Activated CD8-positive, alpha-beta memory T cell treated with anti-CD3 and anti-CD28 coated beads, Interleukin-2, amount 50 U/mL, for 24 hours (primary cell): ENCODE data around the gene CEP104.

Source experiments
- DNase-seq: peaks from one replicate; pipeline ENCODE4 v3.0.0-alpha.2; 2020; ENCODE audit errors: extremely low read depth

CEP104 gene

DNA sequence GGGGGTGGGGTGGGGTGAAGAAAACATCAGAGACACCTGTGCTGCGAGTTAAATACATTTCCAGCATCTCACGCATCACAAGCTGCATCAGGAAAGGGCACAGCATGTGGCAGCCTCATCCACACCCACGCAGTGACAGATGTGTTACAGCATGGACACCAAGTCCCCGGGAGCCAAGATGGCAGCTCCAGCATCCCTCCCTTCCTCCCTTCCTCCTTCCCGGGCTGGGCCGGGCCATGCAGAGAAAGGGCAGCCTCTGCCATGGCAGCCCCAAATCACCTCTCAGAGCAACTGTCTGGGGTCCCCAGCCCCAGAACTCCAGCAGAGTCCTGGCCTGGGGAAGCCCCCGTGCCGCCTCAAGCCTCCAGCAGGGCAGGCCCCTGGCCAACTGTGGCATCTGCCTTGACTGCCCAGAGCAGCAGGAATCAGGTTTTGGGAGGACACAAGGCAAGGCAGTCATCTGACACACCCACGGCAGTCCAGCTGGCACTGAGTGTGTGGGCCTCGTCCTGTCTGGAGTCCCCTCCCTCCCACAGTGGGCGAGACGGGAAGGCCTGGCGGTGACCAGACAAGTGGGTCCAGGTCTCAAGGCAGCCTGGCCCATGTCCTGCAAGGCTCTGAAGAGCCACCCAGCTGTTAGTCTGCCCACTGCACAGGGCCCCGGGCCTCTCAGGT, 78.3 kb downstream of the CEP104 start:
- no peak for DNase-seq

DNA sequence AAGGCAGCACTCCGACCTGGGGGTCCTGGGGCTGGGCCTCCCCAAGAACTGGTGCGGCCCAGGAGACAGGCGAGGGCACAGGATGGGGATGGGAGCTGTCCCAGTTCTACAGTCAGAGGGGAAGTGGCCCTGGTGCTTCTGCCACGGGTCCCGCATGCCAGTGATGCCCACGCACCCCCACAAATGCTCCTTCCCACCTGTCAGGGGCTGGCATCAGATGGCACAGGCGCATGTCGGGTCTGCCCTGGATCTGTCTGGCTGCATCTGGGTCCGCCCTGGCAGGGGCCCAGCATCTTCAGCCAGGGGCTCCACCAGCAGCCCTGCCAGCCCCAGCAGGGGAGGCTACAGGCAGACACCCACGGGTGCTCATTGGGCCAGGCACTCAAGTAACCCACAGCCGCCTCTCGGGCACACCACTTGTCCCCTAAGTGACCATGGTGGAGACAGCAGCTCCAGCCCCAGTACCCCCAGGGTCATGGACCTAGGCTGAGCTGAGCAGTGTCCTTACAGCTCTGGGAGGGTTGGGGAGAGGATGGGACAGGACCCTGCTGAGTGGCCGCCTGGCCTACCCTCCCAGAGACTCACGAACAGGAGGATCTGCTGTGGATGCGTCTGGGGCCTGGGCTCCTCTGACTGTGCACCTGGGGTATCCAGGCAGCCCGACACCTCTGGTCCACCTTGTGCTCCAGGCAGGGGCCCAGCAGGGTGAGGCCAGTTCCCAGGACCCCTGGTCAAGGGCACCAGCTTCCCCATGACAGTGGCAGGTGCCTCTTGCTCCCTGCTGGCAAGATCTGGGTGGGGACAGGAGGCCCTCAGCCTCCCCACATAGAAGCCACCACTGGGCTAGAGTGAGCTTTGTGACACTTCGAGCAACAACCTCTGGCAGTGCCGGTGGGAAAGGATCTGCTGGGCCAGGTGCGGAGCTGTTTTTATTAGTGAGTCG, 79.1 kb downstream of the CEP104 start:
- DNase-seq: no peak

DNA sequence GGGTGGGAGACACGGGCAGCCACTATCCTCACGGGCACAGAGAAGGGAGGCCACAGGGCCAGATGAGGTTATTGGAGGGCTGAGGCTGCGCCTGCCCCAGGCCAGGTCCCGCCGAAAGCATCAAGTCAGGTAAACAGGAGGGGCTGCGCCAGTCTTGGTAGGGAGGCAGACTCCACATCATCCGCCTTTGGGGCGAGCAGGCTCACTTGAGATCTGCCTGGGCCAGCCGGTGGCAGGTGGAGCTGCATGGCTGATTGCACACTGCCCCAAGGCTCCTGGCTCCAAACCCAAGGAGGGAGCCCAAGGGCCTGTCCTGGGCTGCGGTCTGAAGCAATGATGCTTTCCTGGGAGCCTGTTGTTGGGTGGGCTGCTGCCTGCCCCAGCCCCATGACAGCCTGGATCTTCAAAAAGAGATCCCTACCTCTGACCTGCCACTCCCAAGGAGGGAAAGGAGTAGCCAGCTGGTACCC, 79.9 kb downstream of the CEP104 start:
- no peak for DNase-seq

DNA sequence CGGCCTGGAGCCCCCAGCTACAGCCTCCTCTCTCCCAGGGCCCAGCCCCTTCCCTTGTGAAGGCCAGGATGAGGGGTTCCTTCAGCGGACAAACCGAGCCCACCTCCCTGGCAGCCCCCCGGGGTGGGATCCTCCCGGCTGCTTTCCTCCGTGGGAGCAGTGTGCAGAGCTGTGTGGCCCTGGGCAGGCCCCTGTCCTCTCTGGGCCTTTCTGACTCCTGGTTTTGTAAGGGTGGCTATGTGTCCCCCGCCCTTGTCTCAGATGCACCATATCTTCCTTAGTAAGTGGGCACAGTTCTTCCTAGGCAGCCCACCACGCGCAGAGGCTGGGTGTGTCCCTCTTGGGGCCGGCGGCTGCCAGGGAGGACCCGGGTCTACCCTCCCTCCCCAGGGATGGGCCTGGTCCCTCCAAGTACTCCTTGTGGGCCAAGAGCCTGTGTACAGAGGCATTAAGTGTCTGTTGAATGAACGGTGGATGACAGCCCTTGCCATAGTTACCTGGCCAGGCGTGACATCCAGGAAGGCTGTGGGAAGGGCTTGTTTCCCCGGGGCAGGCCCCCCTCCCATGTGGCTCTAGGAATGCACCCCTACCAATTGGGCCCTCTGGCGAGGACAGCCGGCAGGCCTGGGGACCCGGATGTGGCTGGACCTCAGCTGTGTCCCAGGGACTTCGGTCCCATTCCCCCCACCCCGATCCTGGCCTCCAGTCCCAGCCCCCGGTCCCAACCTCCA, 80.6 kb downstream of the CEP104 start:
- no peak for DNase-seq

DNA sequence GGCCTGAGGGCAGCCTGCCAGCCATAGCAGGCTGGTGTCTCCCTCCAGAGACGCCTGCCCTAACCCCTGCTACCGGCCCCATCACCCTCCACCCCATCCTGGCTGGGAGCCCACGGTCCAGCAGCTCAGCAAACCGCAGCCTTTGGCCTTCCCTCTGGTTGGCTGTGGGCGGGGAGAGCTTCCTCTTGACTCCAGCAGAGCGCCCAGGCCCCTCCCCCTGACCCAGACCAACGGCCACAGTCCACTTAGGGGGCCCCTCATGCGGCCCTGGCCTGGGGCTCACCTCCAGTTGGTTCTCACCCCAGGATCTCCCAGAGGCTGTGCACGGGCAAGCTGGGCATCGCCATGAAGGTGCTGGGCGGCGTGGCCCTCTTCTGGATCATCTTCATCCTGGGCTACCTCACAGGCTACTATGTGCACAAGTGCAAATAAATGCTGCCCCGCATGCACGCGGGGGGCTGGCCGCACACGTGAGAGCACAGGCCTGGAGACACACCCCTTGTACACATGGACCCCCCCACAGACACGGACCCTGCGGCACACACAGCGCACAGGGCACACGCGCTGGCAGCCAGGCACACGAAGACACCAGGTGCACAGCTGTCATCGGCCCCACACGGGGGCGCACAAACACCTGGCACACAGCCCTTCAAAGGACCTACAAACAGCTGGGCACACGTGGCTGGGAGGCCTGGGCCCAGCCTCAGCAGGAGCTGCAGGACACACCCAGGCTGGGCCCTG, 81.4 kb downstream of the CEP104 start:
- DNase-seq: no peak

DNA sequence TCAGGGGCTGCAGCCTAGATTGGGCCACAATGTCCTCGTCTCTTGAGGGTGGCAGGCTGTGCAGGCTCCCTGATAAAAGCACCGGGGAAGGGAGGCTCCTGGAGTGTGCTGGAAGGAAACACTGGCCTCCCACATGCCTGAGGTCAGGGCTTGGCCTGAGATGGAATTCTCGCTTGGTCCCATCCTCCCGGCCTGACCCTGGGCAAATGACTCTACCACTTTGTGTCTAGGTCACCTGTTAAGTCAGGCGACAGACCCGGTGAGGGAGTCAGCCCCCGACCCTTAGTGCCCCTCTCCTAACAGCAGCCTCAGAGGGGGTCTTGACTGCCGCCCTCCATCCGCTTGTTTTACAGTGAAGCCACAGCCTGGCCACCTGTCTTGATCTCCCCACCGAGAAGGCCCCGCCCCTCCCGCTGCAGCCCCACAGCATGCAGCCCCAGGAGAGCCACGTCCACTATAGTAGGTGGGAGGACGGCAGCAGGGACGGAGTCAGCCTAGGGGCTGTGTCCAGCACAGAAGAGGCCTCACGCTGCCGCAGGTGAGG, 82.0 kb downstream of the CEP104 start:
- no peak for DNase-seq

DNA sequence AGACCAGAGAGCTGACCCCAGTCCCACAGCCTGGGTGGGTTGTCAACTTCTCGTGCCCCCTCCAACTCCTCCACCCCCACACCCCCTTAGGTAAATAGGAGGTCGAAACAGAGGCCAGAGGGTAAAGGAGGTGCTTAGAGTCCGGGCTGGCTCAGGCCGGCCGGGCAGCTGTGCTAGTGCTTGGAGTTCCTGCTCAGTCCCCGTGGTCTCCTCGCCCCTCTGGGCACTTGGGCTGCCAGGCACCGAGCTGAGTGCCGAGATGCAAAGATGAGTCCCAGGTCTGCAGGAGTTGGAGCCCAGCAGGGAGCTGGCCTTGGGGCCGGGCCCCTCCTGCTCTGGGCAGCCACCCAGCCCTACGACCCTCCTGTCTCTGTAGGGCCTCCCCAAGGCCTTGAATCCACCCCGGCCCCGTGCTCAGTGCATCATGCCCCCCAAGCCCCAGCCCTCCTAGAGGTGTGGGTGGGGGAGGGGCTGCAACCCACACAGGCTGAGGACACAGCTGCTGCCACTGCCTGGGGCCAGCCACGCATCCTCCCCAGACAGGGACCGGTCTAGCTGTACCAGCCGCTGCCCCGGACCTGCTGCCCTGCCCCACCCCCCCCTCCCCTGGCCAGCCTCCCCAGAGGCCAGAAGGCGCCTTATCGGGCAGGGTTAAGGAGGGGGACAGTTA, 82.6 kb downstream of the CEP104 start:
- DNase-seq: no peak

DNA sequence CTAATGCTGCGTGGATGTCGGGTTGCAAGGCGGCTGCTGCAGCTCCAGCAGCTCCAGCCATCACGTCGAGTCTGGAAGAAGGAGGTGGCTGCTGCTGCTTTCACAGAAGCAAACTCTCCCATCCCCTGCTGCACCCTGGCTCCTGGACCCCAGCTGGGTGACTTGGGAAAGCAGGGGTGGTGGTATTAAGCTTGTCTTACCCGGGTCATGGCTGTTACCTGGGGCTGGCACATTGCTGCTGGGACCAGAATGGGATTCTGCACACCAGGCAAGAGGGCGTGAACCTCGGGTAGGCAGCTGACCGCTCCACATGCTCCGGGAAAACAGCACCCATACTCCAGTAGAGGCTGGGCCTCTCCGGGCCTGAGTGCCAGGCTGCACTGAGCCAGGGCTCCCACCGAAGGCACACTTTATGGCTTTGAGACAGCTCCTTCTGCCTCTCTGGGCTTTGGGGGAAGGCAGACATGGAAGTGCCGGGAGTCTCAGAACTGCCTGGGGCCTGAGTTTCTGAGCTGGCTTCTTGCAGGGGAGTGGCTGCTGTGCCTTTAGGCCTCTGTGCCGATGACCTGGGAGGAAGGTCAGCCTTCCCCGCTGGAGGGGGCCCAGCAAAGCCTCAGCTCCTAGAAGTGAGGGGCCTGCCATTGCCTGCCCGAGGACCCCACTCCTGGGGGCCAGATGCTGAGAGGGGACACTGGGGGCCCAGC, 83.3 kb downstream of the CEP104 start:
- no peak for DNase-seq

DNA sequence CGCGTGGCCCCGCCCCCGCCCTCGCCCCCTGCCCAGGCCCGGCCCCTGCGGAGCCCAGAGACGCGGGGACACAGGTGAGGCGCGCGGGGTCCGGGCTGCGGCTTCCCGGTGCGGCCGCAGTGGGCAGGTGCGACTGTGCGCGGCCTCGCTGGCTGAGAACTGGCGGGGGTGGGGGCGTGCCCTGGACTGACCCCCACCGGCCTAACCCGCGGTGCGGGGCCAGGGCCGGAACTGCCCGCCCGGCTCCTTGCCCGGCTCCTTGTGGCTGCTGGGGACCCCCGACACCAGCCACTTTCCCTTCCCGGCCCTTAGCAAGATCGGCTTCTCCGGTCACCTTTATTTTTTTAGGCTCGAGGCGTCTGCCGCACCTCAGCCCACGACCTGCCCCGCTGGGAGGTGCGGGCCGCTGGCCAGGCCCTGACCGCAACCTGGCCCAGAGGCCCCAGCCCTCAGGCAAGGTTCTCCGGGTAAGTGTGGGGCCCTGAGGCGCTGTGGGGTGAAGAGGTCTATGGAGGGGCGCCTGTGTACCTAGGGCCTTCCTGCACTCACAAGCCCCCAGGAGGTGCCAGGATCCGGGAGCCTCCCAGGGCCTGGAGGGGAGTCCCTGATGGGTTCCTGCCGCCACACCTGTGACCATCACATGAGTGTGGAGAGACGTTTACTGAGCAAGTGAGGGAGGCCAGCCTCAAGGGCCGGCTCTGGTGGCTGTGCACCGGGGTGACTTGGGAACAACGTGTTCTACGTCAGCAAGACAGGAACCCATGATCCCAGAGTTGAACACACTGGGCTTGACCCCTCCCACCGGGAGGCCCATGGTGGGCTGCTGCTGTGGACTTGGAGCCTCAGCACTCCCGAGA, 84.1 kb downstream of the CEP104 start, which contains the start of gene SMIM1:
Gene SMIM1, plus strand, starts transcription at position 35 of the 857 bp plus-strand sequence. CDS start 2,625 bp downstream, outside the sequence.
- no peak for DNase-seq

DNA sequence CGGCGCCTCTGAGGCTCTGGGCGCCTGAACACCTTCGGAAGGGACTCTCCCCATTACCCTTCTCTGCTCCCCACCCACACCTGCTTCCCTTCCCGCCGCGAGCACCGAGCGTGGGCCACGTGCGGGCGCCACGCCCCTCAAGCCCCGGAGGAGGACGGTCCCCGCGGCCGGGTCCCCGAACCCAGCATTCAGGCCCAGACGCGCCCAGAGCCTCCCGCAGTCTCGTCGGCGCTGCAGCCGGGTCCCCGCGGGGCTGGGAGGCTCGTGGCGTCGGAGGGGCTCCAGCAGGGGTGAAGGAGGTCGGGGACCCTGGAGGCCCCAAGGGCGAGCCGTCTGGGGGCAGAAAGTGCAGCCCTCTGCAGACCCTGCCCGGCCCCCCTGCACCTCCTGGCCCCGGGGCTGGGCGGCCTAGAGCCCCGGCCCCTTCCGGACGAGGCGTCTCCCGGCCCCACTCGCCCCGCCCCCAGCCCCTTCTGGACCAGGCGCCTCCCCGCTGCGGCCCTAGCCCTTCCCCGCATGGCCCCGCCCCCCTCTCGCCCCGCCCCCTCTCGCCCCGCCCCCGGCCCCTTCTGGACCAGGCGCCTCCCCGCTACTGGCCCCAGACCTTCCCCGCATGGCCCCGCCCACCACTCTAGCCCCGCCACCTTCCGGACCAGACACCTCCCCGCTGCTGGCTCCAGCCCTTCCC, 84.8 kb downstream of the CEP104 start:
- peak; percentile 70 for DNase-seq

DNA sequence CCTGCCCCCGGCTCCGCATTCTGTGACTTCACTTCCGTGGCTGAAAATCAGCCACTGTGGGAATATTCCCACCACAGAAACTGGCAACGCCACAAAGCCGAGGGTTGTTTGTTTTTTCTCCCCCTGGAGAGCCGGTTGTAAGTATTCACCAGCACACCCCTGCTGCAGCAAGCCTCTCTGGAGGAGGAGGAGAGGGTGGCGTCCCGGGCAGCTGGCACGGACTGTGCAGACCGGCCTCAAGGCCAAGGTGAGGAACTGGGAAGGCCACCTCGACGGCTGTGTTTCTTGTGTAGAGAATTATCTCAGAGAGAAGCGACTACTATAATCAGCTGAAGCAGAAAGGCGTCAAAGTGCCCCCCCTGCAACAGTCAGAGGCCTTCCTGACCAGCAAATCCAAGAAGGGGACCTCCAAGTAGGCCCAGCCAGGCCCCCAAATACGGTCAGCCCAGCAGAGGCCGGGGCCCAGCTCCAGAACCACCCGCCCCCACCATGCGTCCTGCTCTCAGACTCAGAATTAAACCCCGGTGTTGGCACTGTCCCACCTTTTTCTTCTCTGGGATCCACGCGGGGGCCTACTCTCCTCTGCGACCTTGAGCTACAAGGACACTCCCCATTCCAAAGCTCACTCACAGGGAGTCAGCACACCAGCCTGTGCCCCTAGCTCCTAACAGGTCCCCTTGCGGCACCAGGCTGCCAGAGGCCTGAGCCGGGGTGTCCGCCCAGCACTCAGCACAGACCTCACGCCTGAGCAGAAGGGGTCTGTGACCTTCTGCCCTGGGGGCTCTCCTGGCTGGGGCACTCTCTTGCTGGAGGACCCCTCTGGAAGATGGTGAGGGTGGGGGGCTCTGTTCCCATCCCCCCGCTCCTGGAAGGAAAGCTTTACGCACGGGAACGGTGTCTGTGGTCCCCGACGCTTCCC, 85.6 kb downstream of the CEP104 start:
- DNase-seq: no peak

DNA sequence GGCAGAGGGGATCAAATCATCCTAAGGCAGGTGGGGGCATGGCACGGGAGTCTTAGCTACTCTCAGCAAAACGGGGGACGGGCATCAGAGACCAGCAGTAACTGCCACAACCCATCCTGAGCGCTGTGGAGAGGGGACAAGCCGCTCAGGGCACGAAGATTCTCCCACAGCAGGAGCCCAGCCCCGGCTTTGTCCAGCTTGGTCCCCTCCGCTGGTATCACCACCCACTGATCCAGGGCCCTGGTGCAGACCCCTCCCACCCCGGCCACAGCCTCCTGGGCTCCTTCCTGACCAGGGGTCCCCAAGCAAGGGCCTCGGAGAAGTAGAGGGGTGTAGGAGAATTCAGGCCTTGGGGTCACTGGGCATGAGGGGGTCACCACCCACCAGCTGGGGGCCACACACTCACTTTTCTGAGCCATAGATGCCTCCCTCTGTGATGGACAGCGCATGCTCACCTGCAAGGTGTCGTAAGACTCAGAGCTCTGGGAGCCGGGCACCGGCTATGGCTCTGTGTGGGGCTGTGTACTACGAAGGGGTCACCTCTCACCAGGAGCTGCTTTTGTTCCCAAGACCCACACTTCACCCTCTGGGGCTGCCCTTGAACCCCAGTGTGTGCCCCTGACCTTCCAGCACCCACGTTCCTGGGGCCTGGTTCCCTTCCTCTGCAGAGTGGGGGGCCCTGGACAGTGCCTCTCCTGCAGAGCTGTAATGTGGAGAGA, 86.8 kb downstream of the CEP104 start:
- DNase-seq: no peak

DNA sequence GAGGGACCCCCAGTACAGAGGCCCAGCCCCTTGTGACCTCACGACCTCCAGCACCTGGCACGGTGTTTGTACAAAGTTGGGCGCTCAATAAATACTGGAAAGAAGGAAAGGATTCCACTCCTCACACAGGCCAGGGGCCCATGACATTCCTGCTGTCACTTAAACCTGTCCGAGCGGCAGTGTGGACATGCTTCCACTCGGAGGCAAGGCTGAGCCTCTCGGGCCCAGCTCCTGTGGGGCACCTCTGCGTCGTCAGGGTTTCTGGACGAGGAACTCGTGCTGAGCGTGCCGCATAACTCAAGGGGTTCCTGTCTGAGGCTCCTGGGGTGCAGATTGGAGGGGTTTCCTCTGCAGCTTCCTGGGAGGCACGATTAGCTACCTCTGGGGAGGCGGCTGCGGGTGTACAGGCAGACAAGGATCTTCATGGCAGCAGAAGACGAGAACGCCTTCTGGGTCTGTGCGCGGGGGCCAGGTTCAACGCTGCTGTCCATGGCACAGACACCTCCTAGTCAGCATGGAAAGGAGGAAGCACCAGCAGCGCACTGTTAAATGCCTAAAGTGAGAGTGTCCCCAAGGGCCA, 88.1 kb downstream of the CEP104 start:
- DNase-seq: no peak

DNA sequence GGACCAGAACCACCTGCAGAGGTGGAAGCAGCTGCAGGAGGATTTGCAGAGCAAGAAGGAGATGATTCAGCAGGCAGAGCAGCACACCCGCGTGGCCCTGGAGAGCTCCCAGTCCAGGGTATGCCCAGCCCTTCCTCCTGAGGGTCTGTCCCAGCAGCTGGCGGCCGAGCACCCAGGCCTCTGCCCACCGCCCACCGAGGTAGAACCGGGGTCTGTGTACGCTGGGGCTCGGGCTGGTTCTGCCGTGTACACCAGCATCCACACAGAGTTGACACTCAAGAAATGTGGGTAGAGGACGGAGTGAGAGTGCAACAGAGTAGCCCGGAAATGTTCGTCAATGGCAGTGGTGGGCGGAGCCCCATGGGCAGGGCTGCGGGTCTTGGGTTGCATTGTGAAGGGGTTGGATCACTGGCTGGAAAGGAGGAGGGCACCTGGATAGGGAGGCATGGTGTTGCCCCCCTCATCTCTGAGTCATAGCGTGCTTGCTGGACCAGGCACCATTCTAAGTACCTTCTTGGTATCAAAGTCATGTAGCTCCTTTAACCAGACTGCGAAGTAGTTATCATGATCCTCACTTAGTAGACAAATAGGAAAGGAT, 89.6 kb downstream of the CEP104 start:
- DNase-seq: no peak

DNA sequence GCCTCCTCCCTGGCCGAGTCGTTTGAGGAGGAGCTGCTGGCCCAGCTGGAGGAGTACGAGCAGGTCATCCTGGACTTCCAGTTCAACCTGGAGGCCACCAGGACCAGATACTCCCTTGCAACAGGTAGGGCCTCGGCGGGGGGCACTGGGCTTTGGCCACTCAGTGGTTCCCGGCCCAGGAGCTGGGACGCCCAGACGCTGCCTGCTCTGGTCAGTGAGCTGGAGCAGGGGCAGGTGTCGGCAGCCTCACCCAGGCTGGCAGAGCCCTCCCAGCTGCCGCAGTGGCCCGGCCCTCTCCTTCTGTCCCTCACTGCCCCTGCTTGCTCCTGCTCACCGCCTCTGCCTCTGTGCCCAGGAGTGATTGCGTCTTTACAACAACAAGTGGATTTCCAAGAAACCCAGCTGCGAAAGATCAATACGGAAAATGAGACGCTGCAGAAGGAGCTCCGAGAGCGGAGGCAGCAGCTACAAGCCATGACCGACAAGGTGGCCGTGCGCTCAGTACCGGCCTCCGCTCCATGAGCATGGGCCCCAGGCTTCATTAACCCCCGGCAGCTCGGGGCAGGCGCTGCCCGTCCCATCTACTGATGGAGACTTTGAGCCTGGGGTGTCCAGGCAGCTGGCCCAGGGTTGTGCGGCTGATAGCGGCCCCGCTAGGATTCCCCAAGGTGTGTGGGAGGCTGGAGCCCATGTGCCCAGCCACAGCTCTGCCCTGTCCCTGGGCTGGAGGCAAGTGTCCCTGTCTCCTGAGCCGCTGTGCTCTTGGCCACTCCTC, 93.5 kb downstream of the CEP104 start:
- no peak for DNase-seq
